ENCODE results near the gene DHRS4.
A peak's percentile ranks its signal among the peaks of the same experiment; 100 is the strongest.

Gene DHRS4

GRCh38 chr14:23953464-23954278, at the start of gene DHRS4:
DHRS4 (plus strand) TSS chr14:23953770; CDS start chr14:23953789, 19 bp downstream.
- peak; percentile 90 for DNase-seq

- no peak for DNase-seq
Measured at GRCh38 chr14:23910101-23910875, 43.3 kb upstream of the DHRS4 start.

- no peak for DNase-seq
Measured at GRCh38 chr14:23910876-23911210, 42.7 kb upstream of the DHRS4 start.

GRCh38 chr14:23915559-23915958, 38.0 kb upstream of the DHRS4 start:
- DNase-seq: no peak

- no peak for DNase-seq
Measured at GRCh38 chr14:23916004-23916403, 37.6 kb upstream of the DHRS4 start.

GRCh38 chr14:23916446-23916845, 37.1 kb upstream of the DHRS4 start:
- DNase-seq: no peak

DNA sequence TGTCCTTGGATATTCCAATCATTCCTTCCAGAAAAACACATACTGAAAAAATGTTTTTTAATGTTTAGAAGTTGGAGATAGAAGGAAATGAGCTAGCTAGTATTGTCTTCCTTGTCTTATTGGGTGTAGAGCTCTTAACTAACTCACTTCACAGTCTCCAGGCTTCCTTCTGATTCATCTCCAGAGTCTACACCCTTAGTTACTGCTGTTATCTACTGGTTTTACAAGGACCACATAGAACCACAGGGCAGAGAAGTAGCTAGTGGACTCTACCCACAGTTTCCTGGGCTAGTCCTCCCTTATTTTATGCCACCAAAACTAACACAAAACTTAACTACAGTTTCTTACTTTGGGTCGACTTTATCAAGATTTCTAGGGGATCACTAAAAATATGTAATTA, 31.0 kb upstream of the DHRS4 start:
- no peak for DNase-seq

GRCh38 chr14:23925523-23926075, 28.0 kb upstream of the DHRS4 start:
- no peak for DNase-seq

GRCh38 chr14:23926543-23926942, 27.0 kb upstream of the DHRS4 start:
- no peak for DNase-seq

- no peak for DNase-seq
Measured at GRCh38 chr14:23929136-23929535, 24.4 kb upstream of the DHRS4 start.

DNA sequence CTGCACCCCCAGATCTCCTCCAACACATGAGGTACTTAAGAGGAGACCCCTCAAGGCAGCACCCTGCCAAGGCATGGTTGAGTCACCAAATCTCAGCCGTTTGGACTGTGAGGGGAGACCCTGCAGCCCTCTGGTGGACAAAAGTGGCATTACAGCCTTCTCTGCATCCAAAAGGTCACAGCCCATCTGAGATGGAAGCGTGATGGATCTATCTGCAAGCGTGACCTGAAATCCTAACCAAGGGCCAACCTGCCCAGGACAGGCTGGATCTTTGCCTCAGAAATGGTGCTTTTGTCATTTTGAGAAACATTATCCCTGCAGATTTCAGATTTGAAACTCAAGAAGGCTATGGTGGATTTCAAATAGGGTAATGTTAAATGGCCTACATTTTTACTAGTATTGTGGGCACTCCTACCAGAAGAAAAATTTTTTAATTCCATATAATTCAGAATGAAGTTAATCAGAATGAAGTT, 23.7 kb upstream of the DHRS4 start:
- peak; percentile 87 for DNase-seq

DNA sequence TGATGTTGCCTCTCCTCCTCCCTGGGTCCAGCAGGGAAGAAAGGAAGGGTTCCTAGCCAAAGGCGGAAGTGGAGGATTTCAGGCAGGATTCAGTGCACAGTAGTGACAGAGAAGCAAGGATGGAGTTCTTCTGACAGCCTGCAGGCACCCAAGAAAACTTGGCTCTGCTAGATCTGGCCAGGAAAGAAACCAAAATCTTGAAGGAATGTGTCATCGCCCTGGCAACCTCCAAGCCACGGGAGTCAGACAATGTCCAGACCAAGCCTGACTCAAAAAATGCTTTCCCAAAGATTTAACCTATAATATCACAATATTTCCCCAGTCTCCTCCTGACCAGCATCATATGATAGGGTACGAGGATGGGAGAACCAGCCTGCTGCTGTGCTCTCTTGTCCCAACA, 22.8 kb upstream of the DHRS4 start:
- no peak for DNase-seq

DNA sequence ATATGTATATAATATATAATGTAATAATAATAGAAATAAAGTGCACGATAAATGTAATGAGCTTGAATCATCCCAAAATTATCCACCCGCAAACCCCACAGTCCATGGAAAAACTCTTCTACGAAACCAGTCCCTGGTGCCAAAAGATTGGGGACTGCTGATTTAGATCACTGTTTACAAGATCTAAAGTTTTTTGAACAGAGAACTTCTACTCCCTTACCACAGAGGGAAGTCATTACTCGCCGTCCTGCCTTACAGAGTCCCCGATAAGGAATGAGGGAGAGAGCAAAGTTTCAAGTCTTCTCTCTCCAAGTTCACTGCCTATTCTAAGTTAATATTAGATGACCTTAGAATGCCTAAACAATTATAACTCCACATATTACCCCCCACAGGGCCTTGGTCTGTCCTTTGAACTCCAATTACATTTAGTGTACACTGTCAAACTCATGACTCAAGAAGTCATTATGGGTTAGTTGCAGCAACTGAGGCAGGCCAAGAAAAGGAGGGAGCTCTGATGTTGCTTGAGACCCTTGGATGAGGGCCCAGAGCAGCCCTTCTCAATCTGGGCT, 21.8 kb upstream of the DHRS4 start:
- no peak for DNase-seq

DNA sequence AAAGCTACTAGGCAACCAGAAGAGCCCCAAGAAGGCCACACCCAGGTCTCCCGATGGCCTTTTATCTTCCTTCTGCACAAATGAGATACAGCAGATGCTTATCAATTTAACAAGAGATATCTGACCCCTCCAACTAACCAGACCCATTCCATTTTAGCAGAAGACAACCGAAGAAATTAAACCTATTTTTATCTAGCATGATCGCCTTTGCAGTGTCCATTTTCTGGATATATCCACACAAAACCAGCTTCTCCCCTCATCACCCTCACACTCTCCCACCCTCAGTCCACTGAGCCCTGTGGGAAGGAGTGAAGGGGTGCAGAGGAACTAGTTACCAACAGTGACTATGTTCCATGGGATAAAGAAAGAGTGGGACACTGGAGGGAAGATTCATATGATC, 20.9 kb upstream of the DHRS4 start:
- no peak for DNase-seq

DNA sequence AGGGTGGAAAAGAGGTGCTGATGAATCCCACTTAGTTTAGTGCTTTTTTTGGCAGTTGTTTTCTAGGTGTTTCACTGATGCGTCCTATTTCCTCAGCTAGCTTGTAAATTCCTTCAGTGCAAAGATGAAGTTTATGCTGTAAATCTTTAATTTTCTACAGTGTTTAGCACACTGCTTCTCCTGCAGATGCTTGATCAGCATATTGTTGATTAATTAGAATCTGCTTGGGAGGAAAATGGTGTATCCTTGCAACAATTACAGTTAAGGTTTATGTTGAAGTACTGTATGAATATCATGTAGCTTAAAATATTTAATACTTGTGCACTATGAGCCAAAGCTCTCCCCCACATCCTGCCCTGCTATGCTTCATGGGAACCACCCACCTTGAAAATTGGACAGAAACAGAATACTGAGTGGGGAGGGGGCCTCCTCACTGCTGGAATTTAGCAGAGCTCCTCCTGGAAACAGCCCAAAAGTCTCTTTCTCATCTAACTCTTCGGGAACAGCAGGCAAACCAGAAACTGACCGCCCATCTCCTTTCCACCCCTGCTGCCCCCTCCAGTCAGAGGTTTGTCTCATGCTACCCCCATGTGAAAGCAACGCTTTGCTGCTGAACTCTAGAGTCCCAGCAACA, 20.3 kb upstream of the DHRS4 start:
- DNase-seq: peak; percentile 48

- no peak for DNase-seq
Measured at GRCh38 chr14:23933742-23934128, 19.8 kb upstream of the DHRS4 start.

- DNase-seq: no peak
Measured at GRCh38 chr14:23935158-23935557, 18.4 kb upstream of the DHRS4 start.

- no peak for DNase-seq
Measured at GRCh38 chr14:23936084-23936829, 17.3 kb upstream of the DHRS4 start.

DNA sequence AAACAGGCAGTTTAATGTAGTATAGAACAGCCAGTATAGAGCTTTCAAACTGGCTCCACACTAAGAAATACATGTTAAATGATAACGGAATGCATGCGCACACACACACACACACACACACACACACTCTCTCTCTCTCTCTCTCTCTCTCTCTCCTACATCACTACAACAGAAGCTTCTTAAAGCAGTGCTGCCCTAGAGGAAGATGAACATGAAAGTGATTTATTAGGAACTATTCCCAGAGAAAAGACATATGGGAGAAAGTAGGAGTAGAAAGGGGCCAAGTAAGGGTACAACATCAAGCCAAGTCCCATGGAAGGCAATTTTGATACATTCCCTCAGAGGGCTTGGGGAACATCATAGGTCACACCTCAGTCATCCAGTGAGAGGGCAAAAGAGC, 16.4 kb upstream of the DHRS4 start:
- DNase-seq: no peak

DNA sequence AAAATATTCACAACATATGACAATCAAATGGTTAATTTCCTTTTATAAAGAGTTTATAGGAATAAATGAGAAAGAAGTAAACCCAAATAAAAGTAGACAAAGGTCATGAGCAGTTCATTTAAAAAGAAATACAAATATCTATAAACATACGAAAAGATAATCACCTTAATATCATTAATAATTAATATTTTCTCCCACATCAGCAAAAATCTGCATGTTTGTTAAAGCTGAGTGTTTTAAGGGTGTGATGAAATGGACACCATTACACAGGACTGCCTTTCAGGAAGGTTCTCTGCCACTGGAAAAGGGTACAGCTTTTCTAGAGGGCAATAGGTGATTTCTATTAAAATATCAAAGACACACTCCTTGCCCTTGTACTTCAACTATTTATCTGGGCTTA, 14.7 kb upstream of the DHRS4 start:
- no peak for DNase-seq

- DNase-seq: no peak
Measured at GRCh38 chr14:23939607-23940326, 13.8 kb upstream of the DHRS4 start.

GRCh38 chr14:23941230-23941629, 12.3 kb upstream of the DHRS4 start:
- DNase-seq: no peak
